GM18502 (cell line): ENCODE data around the gene SORCS2.

ENCODE experiments used
- ATAC-seq: cut with Tn5 transposase; IDR thresholded peaks from one replicate; pipeline ENCODE4 v1.9.1; 2021; ENCODE audit warnings: mild to moderate bottlenecking; ENCODE audit not compliant: unreplicated experiment, poor library complexity

The SORCS2 gene

GRCh38 chr4:7281691-7282665 is 89.6 kb downstream of the SORCS2 start:
- no peak for ATAC-seq

- no peak for ATAC-seq
Measured at GRCh38 chr4:7282786-7283440, 90.6 kb downstream of the SORCS2 start.

- ATAC-seq = no peak
Measured at GRCh38 chr4:7285244-7286094, 93.1 kb downstream of the SORCS2 start.

GRCh38 chr4:7286170-7286569 is 93.8 kb downstream of the SORCS2 start:
- no peak for ATAC-seq

GRCh38 chr4:7286798-7287197 is 94.5 kb downstream of the SORCS2 start:
- no peak for ATAC-seq

GRCh38 chr4:7287274-7287917 is 95.1 kb downstream of the SORCS2 start:
- no peak for ATAC-seq

GRCh38 chr4:7287918-7288280 is 95.6 kb downstream of the SORCS2 start:
- no peak for ATAC-seq

- ATAC-seq = no peak
Measured at GRCh38 chr4:7288751-7289523, 96.6 kb downstream of the SORCS2 start.

GRCh38 chr4:7289589-7289988 is 97.3 kb downstream of the SORCS2 start:
- no peak for ATAC-seq

GRCh38 chr4:7291372-7292114 is 99.2 kb downstream of the SORCS2 start:
- no peak for ATAC-seq

GRCh38 chr4:7293703-7294102 is 101.4 kb downstream of the SORCS2 start:
- no peak for ATAC-seq

GRCh38 chr4:7294176-7294756 is 101.9 kb downstream of the SORCS2 start:
- no peak for ATAC-seq

- no peak for ATAC-seq
Measured at GRCh38 chr4:7295197-7295910, 103.0 kb downstream of the SORCS2 start.

GRCh38 chr4:7295911-7296660 is 103.7 kb downstream of the SORCS2 start:
- ATAC-seq = no peak

- no peak for ATAC-seq
Measured at GRCh38 chr4:7296661-7297335, 104.5 kb downstream of the SORCS2 start.

GRCh38 chr4:7297374-7297773 is 105.0 kb downstream of the SORCS2 start:
- ATAC-seq = no peak

GRCh38 chr4:7297881-7298280 is 105.5 kb downstream of the SORCS2 start:
- no peak for ATAC-seq
